SK-N-SH (cell line): ENCODE results near the gene HSPBAP1. TPM values are rescaled to one million over a fixed set of nuclear protein-coding genes. Genes with fewer than 3 reads are reported as not detected.

Experiments
- CTCF ChIA-PET: fragments of 300-600, 350-600 bp; formaldehyde crosslinking; extraction: SDS; loops from one replicate; lab custom pipeline; 2021; lab: Yijun Ruan, JAX
- POLR2A ChIA-PET: fragments of 350-600 bp; sonication (Branson Sonifier 250); formaldehyde crosslinking; extraction: SDS; loops from one replicate; lab custom pipeline; 2020; ENCODE audit warnings: antibody characterized with exemption, inconsistent platforms; lab: Yijun Ruan, JAX
- DNase-seq: peaks from one replicate; pipeline ENCODE4 v3.0.0; 2012
- H2AFZ ChIP-seq: fragments of 200-600 bp; sonication (generic); 2 replicates; pipeline ENCODE4 v1.8.1; 2016; ENCODE audit warnings: antibody characterized with exemption, mild to moderate bottlenecking, low read depth
- H3F3A ChIP-seq: fragments of 200-600 bp; sonication (generic); replicated peaks from 2 replicates; pipeline ENCODE3; 2016; ENCODE audit warnings: antibody characterized with exemption, mild to moderate bottlenecking; ENCODE audit not compliant: insufficient read depth
- H3K27ac ChIP-seq, 2 experiments: fragments of 200-500 bp in 1 of 2; fragments of 200-600 bp in 1 of 2; sonication (Bioruptor generic) in 1 of 2; sonication (generic), shearing (Covaris generic) in 1 of 2; 2 replicates each; pipeline versions ENCODE4 v1.5.1 to v1.6.1; 2014 to 2016; ENCODE audit warnings: low read depth in 2 of 2, inconsistent platforms in 1 of 2, low read length in 1 of 2, mild to moderate bottlenecking in 1 of 2, mixed read lengths in 1 of 2
- H3K27me3 ChIP-seq: fragments of 200-600 bp; sonication (generic), shearing (Covaris generic); 2 replicates; pipeline ENCODE4 v1.6.1; 2016; ENCODE audit warnings: mixed run types; ENCODE audit not compliant: insufficient read depth
- H3K36me3 ChIP-seq, 2 experiments: fragments of 200-500 bp in 1 of 2; fragments of 200-600 bp in 1 of 2; sonication (Bioruptor generic) in 1 of 2; sonication (generic) in 1 of 2; replicated peaks in 1 of 2; 2 replicates each; pipeline versions ENCODE3 to v1.5.1; 2014 to 2016; ENCODE audit warnings: low read length in 1 of 2, mild to moderate bottlenecking in 1 of 2; ENCODE audit not compliant: insufficient read depth in 2 of 2, control insufficient read depth in 1 of 2
- H3K4me1 ChIP-seq, 2 experiments: fragments of 200-500 bp in 1 of 2; fragments of 200-600 bp in 1 of 2; sonication (Bioruptor generic) in 1 of 2; sonication (generic), shearing (Covaris generic) in 1 of 2; 2 replicates each; pipeline versions ENCODE4 v1.5.1 to v1.6.1; 2014 to 2016; ENCODE audit warnings: low read depth in 1 of 2, low read length in 1 of 2, mixed run types in 1 of 2; ENCODE audit not compliant: insufficient read depth in 2 of 2, control insufficient read depth in 1 of 2
- H3K4me2 ChIP-seq: fragments of 200-600 bp; sonication (generic), shearing (Covaris generic); 2 replicates; pipeline ENCODE4 v1.6.1; 2017; ENCODE audit warnings: mixed run types
- H3K4me3 ChIP-seq, 2 experiments: fragments of 200-500 bp in 1 of 2; fragments of 200-600 bp in 1 of 2; sonication (Bioruptor generic) in 1 of 2; sonication (generic), shearing (Covaris generic) in 1 of 2; 2 replicates each; pipeline versions ENCODE4 v1.5.1 to v1.8.1; 2014 to 2016; ENCODE audit warnings: low read depth in 2 of 2, inconsistent platforms in 1 of 2, low read length in 1 of 2, mild to moderate bottlenecking in 1 of 2, mixed read lengths in 1 of 2, moderate library complexity in 1 of 2
- H3K79me2 ChIP-seq: fragments of 200-600 bp; sonication (generic); 2 replicates; pipeline ENCODE4 v1.8.1; 2017; ENCODE audit warnings: mild to moderate bottlenecking; ENCODE audit not compliant: insufficient read depth
- H3K9ac ChIP-seq: fragments of 200-600 bp; sonication (generic); 2 replicates; pipeline ENCODE4 v1.6.1; 2017; ENCODE audit warnings: mixed run types
- H3K9me2 ChIP-seq: fragments of 200-600 bp; sonication (generic); 2 replicates; pipeline ENCODE4 v1.6.1; 2017; ENCODE audit warnings: mixed run types
- H3K9me3 ChIP-seq: fragments of 200-600 bp; sonication (generic); 2 replicates; pipeline ENCODE4 v1.6.1; 2017; ENCODE audit warnings: mixed run types, mild to moderate bottlenecking, moderate library complexity
- H4K20me1 ChIP-seq: fragments of 200-600 bp; sonication (generic); 2 replicates; pipeline ENCODE4 v1.6.1; 2017; ENCODE audit warnings: mild to moderate bottlenecking, mixed run types; ENCODE audit not compliant: insufficient read depth
- ELF1 ChIP-seq: IDR thresholded peaks from 2 replicates; pipeline ENCODE4 v1.4.0; 2012
- EP300 ChIP-seq, 2 experiments: IDR thresholded peaks; 2 replicates each; pipeline versions ENCODE4 v1.4.0 to v1.6.1; 2012; ENCODE audit warnings: borderline replicate concordance in 1 of 2, low read depth in 1 of 2, low read length in 1 of 2
- GABPA ChIP-seq: IDR thresholded peaks from 2 replicates; pipeline ENCODE4 v1.4.0; 2012; ENCODE audit warnings: low read depth, mild to moderate bottlenecking
- GATA2 ChIP-seq: sonication (generic); formaldehyde crosslinking; IDR thresholded peaks from 2 replicates; pipeline ENCODE4 v1.5.0; 2020; ENCODE audit warnings: mild to moderate bottlenecking, missing genetic modification reagents
- MAX ChIP-seq: IDR thresholded peaks from 2 replicates; pipeline ENCODE4 v1.4.0; 2012; ENCODE audit warnings: low read depth
- NFIC ChIP-seq: IDR thresholded peaks from 2 replicates; pipeline ENCODE4 v1.4.0; 2012; ENCODE audit warnings: borderline replicate concordance
- NRF1 ChIP-seq: IDR thresholded peaks from 2 replicates; pipeline ENCODE4 v1.6.1; 2012; ENCODE audit warnings: low read depth, mild to moderate bottlenecking, low read length
- PBX3 ChIP-seq: IDR thresholded peaks from 2 replicates; pipeline ENCODE4; 2012
- RCOR1 ChIP-seq: fragments of 150-350 bp; IDR thresholded peaks from 2 replicates; pipeline ENCODE4 v1.6.1; 2017; ENCODE audit warnings: antibody characterized with exemption, low read length
- REST ChIP-seq: IDR thresholded peaks from 2 replicates; pipeline ENCODE4 v1.6.1; 2012; ENCODE audit warnings: mild to moderate bottlenecking, low read depth, low read length, moderate library complexity
- RXRA ChIP-seq: IDR thresholded peaks from 2 replicates; pipeline ENCODE4 v1.4.0; 2012; ENCODE audit warnings: low read depth, mild to moderate bottlenecking, borderline replicate concordance
- SMC3 ChIP-seq: IDR thresholded peaks from 2 replicates; pipeline ENCODE4 v1.6.1; 2012; ENCODE audit warnings: low read depth, low read length, improper control_type of control experiment
- TAF1 ChIP-seq: IDR thresholded peaks from 2 replicates; pipeline ENCODE4 v1.6.1; 2012; ENCODE audit warnings: low read depth, mild to moderate bottlenecking, low read length, moderate library complexity, borderline replicate concordance
- TCF12 ChIP-seq: IDR thresholded peaks from 2 replicates; pipeline ENCODE4 v1.4.0; 2012
- TEAD4 ChIP-seq: IDR thresholded peaks from 2 replicates; pipeline ENCODE4 v1.4.0; 2012; ENCODE audit warnings: mild to moderate bottlenecking, borderline replicate concordance; ENCODE audit not compliant: insufficient read depth
- USF2 ChIP-seq: fragments of 150-350 bp; IDR thresholded peaks from 2 replicates; pipeline ENCODE4 v1.6.1; 2017; ENCODE audit warnings: antibody characterized with exemption, low read length, low read depth, borderline replicate concordance
- WGBS: methylation state at CpG from one replicate; pipeline ENCODE4 v1.1.6; 2017; ENCODE audit warnings: low lambda C conversion rate; 5-methylcytosine and 5-hydroxymethylcytosine counted together
- polyA plus RNA-seq, 3 experiments: library from polyadenylated mRNA; depleted of rRNA; stranded (reverse); fragments of >200 nt; gene quantifications; 2 replicates each; pipeline ENCODE4 v1.2.3, GENCODE V29; 2012
- TF ChIP-seq, protein P1 (sequence below): IDR thresholded peaks from 2 replicates; pipeline ENCODE4 v1.4.0; 2012; ENCODE audit warnings: low read depth, borderline replicate concordance
- TF ChIP-seq, protein P2 (sequence below): fragments of 200-600 bp; sonication (generic); IDR thresholded peaks from 2 replicates; pipeline ENCODE4 v1.6.1; 2017; ENCODE audit warnings: antibody characterized with exemption, mild to moderate bottlenecking, moderate library complexity
- TF ChIP-seq, protein P3 (sequence below): fragments of 150-350 bp; IDR thresholded peaks from 2 replicates; pipeline ENCODE4 v1.6.1; 2016; ENCODE audit warnings: mild to moderate bottlenecking, low read depth, low read length

The HSPBAP1 gene
- polyA plus RNA-seq, 1 of the 3 experiments (the other 2 are of a cell fraction), result 5.1 TPM

GRCh38 chr3:122773944-122774509 lies 19.6 kb downstream of the HSPBAP1 start (continued):
- TF ChIP-seq, protein P1, sequence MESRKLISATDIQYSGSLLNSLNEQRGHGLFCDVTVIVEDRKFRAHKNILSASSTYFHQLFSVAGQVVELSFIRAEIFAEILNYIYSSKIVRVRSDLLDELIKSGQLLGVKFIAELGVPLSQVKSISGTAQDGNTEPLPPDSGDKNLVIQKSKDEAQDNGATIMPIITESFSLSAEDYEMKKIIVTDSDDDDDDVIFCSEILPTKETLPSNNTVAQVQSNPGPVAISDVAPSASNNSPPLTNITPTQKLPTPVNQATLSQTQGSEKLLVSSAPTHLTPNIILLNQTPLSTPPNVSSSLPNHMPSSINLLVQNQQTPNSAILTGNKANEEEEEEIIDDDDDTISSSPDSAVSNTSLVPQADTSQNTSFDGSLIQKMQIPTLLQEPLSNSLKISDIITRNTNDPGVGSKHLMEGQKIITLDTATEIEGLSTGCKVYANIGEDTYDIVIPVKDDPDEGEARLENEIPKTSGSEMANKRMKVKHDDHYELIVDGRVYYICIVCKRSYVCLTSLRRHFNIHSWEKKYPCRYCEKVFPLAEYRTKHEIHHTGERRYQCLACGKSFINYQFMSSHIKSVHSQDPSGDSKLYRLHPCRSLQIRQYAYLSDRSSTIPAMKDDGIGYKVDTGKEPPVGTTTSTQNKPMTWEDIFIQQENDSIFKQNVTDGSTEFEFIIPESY, result no peak

DNA sequence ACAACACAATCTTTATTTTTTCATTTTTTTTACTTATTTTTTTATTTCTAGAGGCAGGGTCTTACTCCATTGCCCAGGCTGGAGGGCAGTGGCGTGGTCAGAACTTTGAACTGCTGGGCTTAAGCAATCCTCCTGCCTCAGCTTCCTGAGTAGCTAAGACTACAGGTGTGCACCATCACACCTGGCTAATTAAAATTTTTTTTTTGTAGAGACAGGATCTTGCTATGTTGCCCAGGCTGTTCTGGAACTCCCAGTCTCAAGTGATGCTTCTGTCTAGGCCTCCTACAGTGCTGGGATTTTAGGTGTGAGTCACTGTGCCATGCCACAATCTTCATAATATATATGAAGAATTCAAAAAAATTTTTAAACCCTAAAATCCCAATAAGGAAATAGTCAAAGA lies 20.8 kb downstream of the HSPBAP1 start:
- H3K9me2 ChIP-seq, result no peaks in the 10 kb centered on the region
- H3K9ac ChIP-seq, result no peak overlapping the region
- no peak for DNase-seq
- H3K79me2 ChIP-seq, result no peaks in the 10 kb centered on the region
- H2AFZ ChIP-seq, result no peak overlapping the region
- no peak overlapping the region for H3K4me2 ChIP-seq
- no peak overlapping the region for H3K27ac ChIP-seq
- no peaks in the 10 kb centered on the region for H4K20me1 ChIP-seq
- peaks cover 6 to 7% of the 10 kb centered on the region in 2 experiments for H3K36me3 ChIP-seq
- no peaks in the 10 kb centered on the region for H3K9me3 ChIP-seq
- POLR2A ChIA-PET, result no interaction called here
- no peaks in the 10 kb centered on the region for H3F3A ChIP-seq
- WGBS, result 92% methylated on average over 1 of the region's 1 CpG
- H3K4me3 ChIP-seq, result no peak overlapping the region
- H3K4me1 ChIP-seq, result no peaks in the 10 kb centered on the region
- no peaks in the 10 kb centered on the region for H3K27me3 ChIP-seq
- CTCF ChIA-PET, result interaction anchor here (1.2 kb wide), 1 partner anchor 18 kb away, joined by 4 read pairs; no protein-coding TSS in a partner anchor
- TF ChIP-seq RXRA (no peak), TCF12 (no peak), GABPA (no peak), NRF1 (no peak), SMC3 (no peak), GATA2 (CRISPR knock-in tag) (no peak), TAF1 (no peak), TEAD4 (no peak), PBX3 (no peak), NFIC (no peak), REST (no peak), ELF1 (no peak), EP300 (IDR thresholded peaks at IDR 0.05; ENCODE audit: borderline replicate concordance in 1 of 2, low read depth in 1 of 2, low read length in 1 of 2) (no peak), MAX (no peak), RCOR1 (no peak), USF2 (no peak)
- TF ChIP-seq, protein P2, sequence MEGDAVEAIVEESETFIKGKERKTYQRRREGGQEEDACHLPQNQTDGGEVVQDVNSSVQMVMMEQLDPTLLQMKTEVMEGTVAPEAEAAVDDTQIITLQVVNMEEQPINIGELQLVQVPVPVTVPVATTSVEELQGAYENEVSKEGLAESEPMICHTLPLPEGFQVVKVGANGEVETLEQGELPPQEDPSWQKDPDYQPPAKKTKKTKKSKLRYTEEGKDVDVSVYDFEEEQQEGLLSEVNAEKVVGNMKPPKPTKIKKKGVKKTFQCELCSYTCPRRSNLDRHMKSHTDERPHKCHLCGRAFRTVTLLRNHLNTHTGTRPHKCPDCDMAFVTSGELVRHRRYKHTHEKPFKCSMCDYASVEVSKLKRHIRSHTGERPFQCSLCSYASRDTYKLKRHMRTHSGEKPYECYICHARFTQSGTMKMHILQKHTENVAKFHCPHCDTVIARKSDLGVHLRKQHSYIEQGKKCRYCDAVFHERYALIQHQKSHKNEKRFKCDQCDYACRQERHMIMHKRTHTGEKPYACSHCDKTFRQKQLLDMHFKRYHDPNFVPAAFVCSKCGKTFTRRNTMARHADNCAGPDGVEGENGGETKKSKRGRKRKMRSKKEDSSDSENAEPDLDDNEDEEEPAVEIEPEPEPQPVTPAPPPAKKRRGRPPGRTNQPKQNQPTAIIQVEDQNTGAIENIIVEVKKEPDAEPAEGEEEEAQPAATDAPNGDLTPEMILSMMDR, result no peak
- TF ChIP-seq, protein P3, sequence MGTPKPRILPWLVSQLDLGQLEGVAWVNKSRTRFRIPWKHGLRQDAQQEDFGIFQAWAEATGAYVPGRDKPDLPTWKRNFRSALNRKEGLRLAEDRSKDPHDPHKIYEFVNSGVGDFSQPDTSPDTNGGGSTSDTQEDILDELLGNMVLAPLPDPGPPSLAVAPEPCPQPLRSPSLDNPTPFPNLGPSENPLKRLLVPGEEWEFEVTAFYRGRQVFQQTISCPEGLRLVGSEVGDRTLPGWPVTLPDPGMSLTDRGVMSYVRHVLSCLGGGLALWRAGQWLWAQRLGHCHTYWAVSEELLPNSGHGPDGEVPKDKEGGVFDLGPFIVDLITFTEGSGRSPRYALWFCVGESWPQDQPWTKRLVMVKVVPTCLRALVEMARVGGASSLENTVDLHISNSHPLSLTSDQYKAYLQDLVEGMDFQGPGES, result no peak
